C4-2B (cell line): ENCODE results near the gene CLSTN1.

ENCODE experiments used
- CTCF ChIP-seq: fragments of 450-650 bp; conservative IDR thresholded peaks from 2 replicates; pipeline ENCODE4 v1.5.1; 2017; ENCODE audit warnings: mild to moderate bottlenecking
- ZFX ChIP-seq: fragments of 450-650 bp; IDR thresholded peaks from 2 replicates; pipeline ENCODE4 v1.6.1; 2017

- TF ChIP-seq CTCF (no peak), ZFX (no peak)
Observed at GRCh38 chr1:9726905-9727595, 96.7 kb downstream of the CLSTN1 start.
